T follicular helper cell (primary cell): ENCODE measurements around the gene RPA1.
"Not testable (repeated sequence)": the region's sequence is repeated elsewhere in the genome, so short reads cannot be mapped to it uniquely, and the experiment has no call there.

Experiments used
- DNase-seq: peaks from one replicate; pipeline ENCODE4 v3.0.0-alpha.2; 2020; ENCODE audit warnings: low read depth

Gene RPA1

DNA sequence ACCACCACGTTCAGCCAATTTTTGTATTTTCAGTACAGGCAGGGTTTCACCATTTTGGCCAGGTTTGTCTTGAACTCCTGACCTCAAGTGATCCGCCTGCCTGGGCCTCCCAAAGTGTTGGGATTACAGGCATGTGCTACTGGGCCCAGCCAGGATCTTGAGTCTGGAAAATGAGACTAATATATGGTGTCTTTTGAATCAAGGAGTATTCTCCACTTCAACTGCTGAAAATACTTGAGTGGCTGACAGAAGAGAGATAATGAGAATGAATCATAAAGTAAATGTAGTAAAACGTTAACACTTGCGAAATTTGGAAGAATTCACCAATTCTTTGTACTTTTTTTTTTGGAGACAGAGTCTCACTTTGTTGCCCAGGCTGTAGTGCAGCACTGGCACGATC is 16.7 kb upstream of the RPA1 start:
- DNase-seq, result no peak

DNA sequence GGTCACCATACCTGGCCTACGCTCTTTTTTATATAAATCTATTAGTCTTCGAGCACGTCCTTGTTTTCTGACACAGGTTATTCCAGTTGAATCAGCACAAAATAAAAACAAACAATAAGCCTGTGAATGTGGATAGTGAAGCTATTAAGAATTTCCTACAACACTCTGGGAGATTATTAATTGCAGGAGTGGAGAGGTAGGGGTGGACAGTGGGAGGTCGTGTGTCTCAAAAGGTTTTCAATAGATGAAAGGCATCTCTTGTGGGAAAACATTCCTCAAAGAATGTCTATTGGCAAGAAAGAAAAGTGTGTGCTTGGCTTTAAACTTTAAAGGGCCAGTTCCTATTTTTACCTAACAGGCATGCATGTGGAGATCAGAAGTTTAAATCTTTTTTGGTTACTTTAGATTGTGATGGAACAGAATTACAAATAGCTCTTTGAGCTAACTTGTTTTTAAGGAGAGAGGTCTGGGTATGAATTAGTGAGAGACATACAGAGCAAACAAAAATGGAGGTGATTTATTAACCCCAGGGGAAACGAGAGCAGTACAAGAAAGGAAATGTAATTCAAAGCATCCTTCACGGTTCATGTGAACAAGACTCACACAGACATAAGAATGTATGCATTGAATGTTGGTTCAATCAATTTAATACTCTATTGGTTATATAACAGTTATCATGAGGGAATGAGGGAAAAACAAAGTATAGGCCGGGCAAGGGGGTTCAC is 9.1 kb upstream of the RPA1 start:
- no peak for DNase-seq

DNA sequence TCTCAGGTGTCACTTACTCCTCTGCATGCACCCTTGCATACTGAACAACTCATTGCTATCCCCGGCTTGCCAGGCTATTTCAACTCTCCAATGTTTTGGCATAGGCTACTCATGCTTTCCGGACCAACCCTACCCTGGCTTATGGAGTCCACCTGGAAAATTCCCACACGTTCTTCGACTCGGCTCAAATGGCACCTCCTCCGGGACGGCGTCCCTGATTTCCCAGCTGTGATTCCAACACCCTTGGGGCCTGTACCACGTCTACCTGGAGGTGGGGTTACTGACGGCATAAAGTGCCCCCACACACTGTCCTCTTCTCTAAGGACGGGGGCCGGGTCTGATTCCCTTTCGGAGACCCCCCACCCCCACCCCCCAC is 601 bp upstream of the RPA1 start:
- DNase-seq, result no peak

GRCh38 chr17:1830288-1830687 is 483 bp downstream of the RPA1 start:
- DNase-seq, result no peak

DNA sequence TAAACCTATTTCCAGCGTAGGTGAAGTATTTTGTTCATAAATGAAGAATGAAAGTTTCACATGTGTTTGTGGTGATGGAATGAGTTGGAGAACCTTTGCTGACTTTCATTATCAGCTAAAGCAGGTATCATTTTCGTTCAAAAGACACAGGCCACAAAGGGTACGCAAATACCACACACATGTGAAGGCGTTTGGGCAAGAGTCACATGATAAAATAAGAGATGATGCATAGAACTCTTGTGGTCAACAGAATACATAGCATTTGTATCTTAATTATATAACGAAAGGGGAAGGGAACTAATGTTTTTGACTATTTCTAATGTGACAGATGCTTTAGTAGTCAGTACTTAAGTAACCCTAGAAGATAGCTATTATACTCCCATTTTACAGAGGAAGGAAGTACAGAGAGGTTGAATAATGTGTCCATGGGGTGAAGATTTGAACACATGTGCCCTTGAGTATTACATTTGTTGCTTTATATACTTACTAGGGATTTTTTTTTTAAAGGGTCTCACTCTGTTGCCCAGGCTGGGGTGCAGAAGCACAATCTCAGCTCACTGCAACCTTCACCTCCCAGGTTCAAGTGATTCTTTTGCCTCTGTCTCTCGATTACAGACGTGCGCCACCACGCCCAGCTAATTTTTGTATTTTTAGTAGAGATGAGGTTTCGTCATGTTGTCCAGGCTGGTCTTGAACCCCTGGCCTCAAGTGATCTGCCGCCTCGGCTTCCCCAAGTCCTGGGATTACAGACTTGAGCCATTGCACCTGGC is 4.8 kb downstream of the RPA1 start:
- no peak for DNase-seq

GRCh38 chr17:1839516-1839915 is 9.7 kb downstream of the RPA1 start:
- DNase-seq, result no peak

GRCh38 chr17:1843947-1844346 is 14.1 kb downstream of the RPA1 start:
- no peak for DNase-seq

GRCh38 chr17:1847191-1847590 is 17.4 kb downstream of the RPA1 start:
- no peak for DNase-seq

GRCh38 chr17:1852327-1852726 is 22.5 kb downstream of the RPA1 start:
- no peak for DNase-seq

DNA sequence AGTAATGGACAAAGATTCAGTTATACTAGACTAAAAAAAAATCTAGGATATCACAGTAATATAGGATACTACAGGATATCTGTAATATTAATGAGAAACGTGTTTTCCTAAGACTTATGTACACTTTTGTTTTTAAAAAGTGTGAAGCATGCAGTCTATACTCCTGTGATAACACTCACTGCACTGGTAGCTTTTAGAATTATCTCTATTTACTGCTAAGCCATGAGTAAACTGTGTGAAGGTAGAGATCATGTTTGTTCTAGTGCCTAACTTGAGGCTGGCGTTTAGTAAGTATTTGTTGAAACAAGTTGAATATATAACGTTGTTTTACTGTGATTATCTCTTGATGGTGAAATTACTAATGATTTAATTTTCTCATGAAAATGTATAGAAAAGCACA is 23.9 kb downstream of the RPA1 start:
- no peak for DNase-seq

GRCh38 chr17:1856462-1856861 is 26.7 kb downstream of the RPA1 start:
- not testable (repeated sequence) for DNase-seq

- DNase-seq, result no peak
Measured at GRCh38 chr17:1860978-1861377, 31.2 kb downstream of the RPA1 start.

- DNase-seq, result no peak
Measured at GRCh38 chr17:1861391-1862010, 31.7 kb downstream of the RPA1 start.

DNA sequence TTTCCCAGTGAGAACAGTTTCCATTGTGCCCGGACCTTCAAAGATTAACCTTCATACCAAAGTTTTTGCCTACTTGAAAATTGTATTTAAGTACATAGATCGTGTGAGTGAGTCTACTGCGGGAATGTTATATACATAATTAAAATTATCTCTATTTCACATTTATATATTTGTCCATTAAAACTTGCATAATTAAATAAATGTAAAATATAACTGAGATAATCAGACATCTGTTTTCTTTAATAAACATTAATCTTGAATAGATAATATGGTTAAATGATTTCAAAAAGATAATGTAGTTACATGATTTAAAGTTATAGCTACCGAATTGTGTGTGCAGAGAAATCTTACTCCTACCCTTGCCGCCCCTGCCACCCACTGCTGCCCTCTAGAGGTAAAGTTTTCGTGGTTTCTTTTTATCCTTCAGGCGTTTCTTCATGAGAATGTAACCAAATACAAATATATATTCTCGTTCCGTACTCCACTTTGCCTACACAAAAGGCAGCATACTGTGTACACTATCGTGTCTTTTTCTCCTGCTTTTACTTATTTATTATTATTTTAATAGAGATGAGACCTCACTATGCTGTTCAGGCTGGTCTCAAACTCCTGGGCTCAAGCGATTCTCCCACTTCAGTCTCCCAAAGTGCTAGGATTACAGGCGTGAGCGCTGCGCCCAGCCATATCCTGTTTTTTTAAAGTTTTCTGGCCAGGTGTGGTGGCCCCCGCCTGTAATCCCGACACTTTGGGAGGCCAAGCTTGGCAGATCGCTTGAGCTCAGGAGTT is 35.6 kb downstream of the RPA1 start:
- peak; percentile 33 for DNase-seq

- DNase-seq, result no peak
Measured at GRCh38 chr17:1867307-1867706, 37.5 kb downstream of the RPA1 start.

DNA sequence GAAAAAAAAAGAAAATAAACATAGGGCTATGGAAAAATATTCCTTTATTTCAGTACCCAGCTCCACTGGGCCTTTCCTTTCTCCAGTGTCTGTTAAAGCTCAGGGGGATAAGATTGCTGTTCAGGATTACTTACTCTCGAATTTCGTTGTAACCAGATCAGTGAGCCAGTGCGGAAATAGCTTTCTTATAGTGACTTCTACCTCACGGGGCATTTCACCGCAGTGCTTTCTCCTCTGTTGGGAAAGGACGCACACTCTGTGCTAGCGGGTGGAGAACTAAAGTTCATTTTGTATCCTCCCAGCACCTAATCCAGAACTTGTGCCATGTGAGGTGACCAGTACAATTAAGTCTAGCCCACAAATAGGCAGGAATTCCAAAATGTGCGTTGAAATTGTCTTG is 38.3 kb downstream of the RPA1 start:
- no peak for DNase-seq

GRCh38 chr17:1870592-1870991 is 40.8 kb downstream of the RPA1 start:
- no peak for DNase-seq

DNA sequence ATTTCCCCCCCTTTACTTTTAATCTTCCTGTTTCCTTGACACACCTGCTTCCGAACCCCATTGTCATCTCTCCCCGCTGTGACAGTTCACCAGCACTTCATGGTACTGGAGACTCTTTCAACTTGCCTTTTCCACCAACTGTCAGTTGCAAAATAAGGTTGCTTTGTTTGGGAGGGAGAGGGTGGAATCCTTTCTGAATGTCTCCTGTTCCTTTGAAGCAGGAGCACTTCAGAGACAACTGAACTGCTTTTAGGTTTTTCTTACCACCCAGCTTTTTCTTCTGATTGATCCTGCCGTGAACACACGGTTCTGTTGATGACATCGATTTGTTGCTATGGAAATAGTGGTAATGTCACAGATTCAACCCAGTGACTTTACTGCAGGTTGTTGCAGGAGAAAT is 42.0 kb downstream of the RPA1 start:
- peak; percentile 27 for DNase-seq

- no peak for DNase-seq
Measured at GRCh38 chr17:1872254-1872653, 42.4 kb downstream of the RPA1 start.

DNA sequence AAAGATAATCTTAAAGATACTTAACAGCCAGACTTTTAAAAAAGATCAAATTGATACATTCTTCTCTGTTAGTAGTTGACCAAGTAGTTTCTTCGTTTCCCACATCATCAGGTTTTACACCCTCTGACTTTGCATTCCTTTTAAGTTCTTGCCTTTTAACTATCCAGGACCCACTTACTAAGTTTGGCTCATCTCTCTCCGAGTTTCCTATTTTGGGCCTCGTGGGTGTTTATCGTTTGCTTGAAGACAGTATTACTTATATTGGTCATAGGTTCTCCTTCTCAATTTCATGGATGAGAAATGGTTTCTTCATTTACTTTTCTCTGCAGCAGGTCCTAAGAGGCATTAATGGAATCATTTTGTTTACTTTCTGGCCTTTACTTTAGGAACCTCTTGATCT is 43.2 kb downstream of the RPA1 start:
- no peak for DNase-seq

- DNase-seq, result no peak
Measured at GRCh38 chr17:1873418-1873817, 43.6 kb downstream of the RPA1 start.

DNA sequence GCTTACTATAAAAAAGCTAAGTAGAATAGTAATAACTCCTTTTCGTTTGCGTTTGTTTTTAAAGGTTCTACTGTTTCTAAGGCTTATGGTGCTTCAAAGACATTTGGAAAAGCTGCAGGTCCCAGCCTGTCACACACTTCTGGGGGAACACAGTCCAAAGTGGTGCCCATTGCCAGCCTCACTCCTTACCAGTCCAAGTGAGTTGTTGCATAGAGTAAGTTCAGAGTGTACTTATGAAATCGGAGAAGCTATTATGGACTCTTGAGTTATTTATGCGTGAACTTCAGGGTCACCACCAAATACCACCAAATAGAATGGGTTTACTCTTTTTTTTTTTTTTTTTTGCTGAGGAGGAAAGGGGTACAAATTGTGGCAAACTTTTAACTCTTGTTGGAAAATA is 45.8 kb downstream of the RPA1 start:
- no peak for DNase-seq
